Lower leg skin (tissue), 3 donors: ENCODE results near the gene LCLAT1.

ENCODE experiments used
- CTCF ChIP-seq, 3 donors: fragments of 450-650 bp; IDR thresholded peaks; one replicate each; pipeline ENCODE4 v1.5.1; 2016; ENCODE audit warnings: antibody characterized with exemption in 3 of 3, mild to moderate bottlenecking in 3 of 3, moderate library complexity in 2 of 3
- POLR2A ChIP-seq, 2 donors: fragments of 450-650 bp; IDR thresholded peaks; one replicate each; pipeline ENCODE4 v1.6.1; 2016 to 2017; ENCODE audit warnings: antibody characterized with exemption in 2 of 2, mild to moderate bottlenecking in 1 of 2, moderate library complexity in 1 of 2

- no peak for TF ChIP-seq CTCF (IDR thresholded peaks at IDR 0.05)
- no peak for TF ChIP-seq POLR2A (IDR thresholded peaks at IDR 0.05)
These were observed 215.5 kb downstream of the LCLAT1 start for GRCh38 chr2:30662268-30663131.
